A673 (cell line): ENCODE measurements around the gene CHRM2.

Experiments
- EZH2 ChIP-seq: fragments of 200-600 bp; sonication (generic); IDR thresholded peaks from 2 replicates; pipeline ENCODE4 v1.6.1; 2017; ENCODE audit warnings: borderline replicate concordance, low read depth, mild to moderate bottlenecking, mixed read lengths, antibody characterized with exemption, low read length; ENCODE audit not compliant: poor library complexity, severe bottlenecking
- TF ChIP-seq, protein P1 (sequence below): fragments of 300-800, 200-600 bp; sonication (generic); conservative IDR thresholded peaks from 2 replicates; pipeline ENCODE4 v1.5.1; 2017; ENCODE audit warnings: low read depth, mild to moderate bottlenecking, antibody characterized with exemption, low read length, moderate library complexity, mixed read lengths

DNA sequence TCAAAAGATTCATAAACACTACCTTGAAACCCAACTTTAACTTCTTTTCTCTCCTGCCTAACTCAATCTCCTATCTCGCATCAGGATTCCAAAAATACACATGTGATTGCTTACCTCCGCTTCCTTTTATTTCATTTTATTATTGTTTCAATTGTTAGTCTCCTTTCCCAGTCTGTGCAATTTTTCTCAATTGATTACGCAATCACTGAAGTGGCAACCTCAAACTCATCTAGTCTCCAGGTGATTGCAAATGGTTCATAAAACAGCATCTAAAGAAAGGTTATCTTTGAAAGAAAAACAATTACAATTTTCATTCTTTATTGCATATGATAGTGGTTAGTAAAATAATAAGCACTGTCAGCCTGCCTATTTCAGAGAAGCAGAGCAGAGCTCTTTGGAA, 45.6 kb downstream of the CHRM2 start:
- TF ChIP-seq, protein P1, sequence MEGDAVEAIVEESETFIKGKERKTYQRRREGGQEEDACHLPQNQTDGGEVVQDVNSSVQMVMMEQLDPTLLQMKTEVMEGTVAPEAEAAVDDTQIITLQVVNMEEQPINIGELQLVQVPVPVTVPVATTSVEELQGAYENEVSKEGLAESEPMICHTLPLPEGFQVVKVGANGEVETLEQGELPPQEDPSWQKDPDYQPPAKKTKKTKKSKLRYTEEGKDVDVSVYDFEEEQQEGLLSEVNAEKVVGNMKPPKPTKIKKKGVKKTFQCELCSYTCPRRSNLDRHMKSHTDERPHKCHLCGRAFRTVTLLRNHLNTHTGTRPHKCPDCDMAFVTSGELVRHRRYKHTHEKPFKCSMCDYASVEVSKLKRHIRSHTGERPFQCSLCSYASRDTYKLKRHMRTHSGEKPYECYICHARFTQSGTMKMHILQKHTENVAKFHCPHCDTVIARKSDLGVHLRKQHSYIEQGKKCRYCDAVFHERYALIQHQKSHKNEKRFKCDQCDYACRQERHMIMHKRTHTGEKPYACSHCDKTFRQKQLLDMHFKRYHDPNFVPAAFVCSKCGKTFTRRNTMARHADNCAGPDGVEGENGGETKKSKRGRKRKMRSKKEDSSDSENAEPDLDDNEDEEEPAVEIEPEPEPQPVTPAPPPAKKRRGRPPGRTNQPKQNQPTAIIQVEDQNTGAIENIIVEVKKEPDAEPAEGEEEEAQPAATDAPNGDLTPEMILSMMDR, result no peak
- no peak for TF ChIP-seq EZH2
